ENCODE results near the gene TEX261. TPM values are rescaled to one million over a fixed set of nuclear protein-coding genes. Genes with fewer than 3 reads are reported as not detected.

TEX261 gene
- total RNA-seq, 2 donors from 2014 or later: 76.0 to 83.5 TPM

- no peaks in the 10 kb centered on the region for H3K9me3 Mint-ChIP-seq
- no peak overlapping the region for H3K4me3 Mint-ChIP-seq
- DNase-seq (ENCODE audit: low spot score) (peak; percentile 51), ATAC-seq (peak in 1 of 2 donors; percentile 21)
- no peak overlapping the region for H3K27ac Mint-ChIP-seq
- no peaks in the 10 kb centered on the region for H3K4me1 Mint-ChIP-seq (ENCODE audit: low read depth in 2 of 2)
- peaks cover 0 to 21% of the 10 kb centered on the region in 2 donors for H3K27me3 Mint-ChIP-seq
- H3K36me3 Mint-ChIP-seq: no peaks in the 10 kb centered on the region
Measured at GRCh38 chr2:70937866-70938585, 56.6 kb downstream of the TEX261 start.

- H3K36me3 Mint-ChIP-seq: no peaks in the 10 kb centered on the region
Measured at GRCh38 chr2:70936979-70937811, 57.5 kb downstream of the TEX261 start.

GRCh38 chr2:70936165-70936978 is 58.3 kb downstream of the TEX261 start:
- DNase-seq (ENCODE audit: low spot score) (peak; percentile 39), ATAC-seq (no peak)
- peaks cover 0 to 18% of the 10 kb centered on the region in 2 donors for H3K27me3 Mint-ChIP-seq
- no peaks in the 10 kb centered on the region for H3K9me3 Mint-ChIP-seq
- no peaks in the 10 kb centered on the region for H3K4me1 Mint-ChIP-seq (ENCODE audit: low read depth in 2 of 2)
- no peak overlapping the region for H3K27ac Mint-ChIP-seq
- H3K36me3 Mint-ChIP-seq: no peaks in the 10 kb centered on the region
- no peak overlapping the region for H3K4me3 Mint-ChIP-seq

More at GRCh38 chr2:70936979-70937811, 57.5 kb downstream of the TEX261 start:
- H3K27me3 Mint-ChIP-seq: peaks cover 0 to 21% of the 10 kb centered on the region in 2 donors
- no peak overlapping the region for H3K4me3 Mint-ChIP-seq
- DNase-seq (ENCODE audit: low spot score) (peak; percentile 22), ATAC-seq (no peak)
- H3K9me3 Mint-ChIP-seq: no peaks in the 10 kb centered on the region
- H3K27ac Mint-ChIP-seq: no peak overlapping the region
- H3K4me1 Mint-ChIP-seq (ENCODE audit: low read depth in 2 of 2): no peaks in the 10 kb centered on the region

Other genes with a start within 250 kb of the TEX261 start
- 1 to 10 TPM; 2.3 to 4.8 TPM for gene ADD2, start 226.7 kb downstream of the TEX261 start, total RNA-seq
- gene FIGLA, start 204.2 kb downstream of the TEX261 start, total RNA-seq: 1 to 10 TPM in 1 of 2 donors, under 1 TPM in 1; 0.98 to 1.1 TPM
- 10 to 100 TPM in 1 of 2 donors, 1 to 10 TPM in 1; 8.9 to 23.5 TPM for gene CLEC4F, start 174.3 kb downstream of the TEX261 start, total RNA-seq
- 1 to 10 TPM; 1.1 to 1.8 TPM for gene CD207, start 159.1 kb downstream of the TEX261 start, total RNA-seq
- gene VAX2, start 94.3 kb downstream of the TEX261 start, total RNA-seq: 10 to 100 TPM in 1 of 2 donors, 1 to 10 TPM in 1; 8.4 to 15.8 TPM
- 1 to 10 TPM; 6.5 to 7.2 TPM for gene ATP6V1B1, start 59.0 kb downstream of the TEX261 start, total RNA-seq
- gene ANKRD53, start 16.2 kb downstream of the TEX261 start, total RNA-seq: under 1 TPM in 1 of 2 donors, not detected in 1; 0.88 TPM
- gene NAGK, start 73.8 kb upstream of the TEX261 start, total RNA-seq: 100 to 1,000 TPM in 1 of 2 donors, 10 to 100 TPM in 1; 92.9 to 104 TPM
- 10 to 100 TPM; 12.4 to 14.2 TPM for gene MCEE, start 135.4 kb upstream of the TEX261 start, total RNA-seq
- gene MPHOSPH10, start 135.8 kb upstream of the TEX261 start, total RNA-seq: 10 to 100 TPM; 40.1 to 58.4 TPM
- gene PAIP2B, start 232.2 kb upstream of the TEX261 start, total RNA-seq: 1 to 10 TPM in 1 of 2 donors, under 1 TPM in 1; 0.78 to 1.2 TPM

All from natural killer cell treated with Interleukin-12 subunit alpha and Interleukin-12 subunit beta and Interleukin-15 and Interleukin-18, amount 100 ng/mL, for 72 hours (primary cell).